ENCODE results near the gene PCDHGC3.

- no peak for TF ChIP-seq CTCF (IDR thresholded peaks at IDR 0.05; ENCODE audit: insufficient read depth, low read length)
- TF ChIP-seq, protein P1, sequence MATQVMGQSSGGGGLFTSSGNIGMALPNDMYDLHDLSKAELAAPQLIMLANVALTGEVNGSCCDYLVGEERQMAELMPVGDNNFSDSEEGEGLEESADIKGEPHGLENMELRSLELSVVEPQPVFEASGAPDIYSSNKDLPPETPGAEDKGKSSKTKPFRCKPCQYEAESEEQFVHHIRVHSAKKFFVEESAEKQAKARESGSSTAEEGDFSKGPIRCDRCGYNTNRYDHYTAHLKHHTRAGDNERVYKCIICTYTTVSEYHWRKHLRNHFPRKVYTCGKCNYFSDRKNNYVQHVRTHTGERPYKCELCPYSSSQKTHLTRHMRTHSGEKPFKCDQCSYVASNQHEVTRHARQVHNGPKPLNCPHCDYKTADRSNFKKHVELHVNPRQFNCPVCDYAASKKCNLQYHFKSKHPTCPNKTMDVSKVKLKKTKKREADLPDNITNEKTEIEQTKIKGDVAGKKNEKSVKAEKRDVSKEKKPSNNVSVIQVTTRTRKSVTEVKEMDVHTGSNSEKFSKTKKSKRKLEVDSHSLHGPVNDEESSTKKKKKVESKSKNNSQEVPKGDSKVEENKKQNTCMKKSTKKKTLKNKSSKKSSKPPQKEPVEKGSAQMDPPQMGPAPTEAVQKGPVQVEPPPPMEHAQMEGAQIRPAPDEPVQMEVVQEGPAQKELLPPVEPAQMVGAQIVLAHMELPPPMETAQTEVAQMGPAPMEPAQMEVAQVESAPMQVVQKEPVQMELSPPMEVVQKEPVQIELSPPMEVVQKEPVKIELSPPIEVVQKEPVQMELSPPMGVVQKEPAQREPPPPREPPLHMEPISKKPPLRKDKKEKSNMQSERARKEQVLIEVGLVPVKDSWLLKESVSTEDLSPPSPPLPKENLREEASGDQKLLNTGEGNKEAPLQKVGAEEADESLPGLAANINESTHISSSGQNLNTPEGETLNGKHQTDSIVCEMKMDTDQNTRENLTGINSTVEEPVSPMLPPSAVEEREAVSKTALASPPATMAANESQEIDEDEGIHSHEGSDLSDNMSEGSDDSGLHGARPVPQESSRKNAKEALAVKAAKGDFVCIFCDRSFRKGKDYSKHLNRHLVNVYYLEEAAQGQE (IDR thresholded peaks at IDR 0.05; ENCODE audit: insufficient replicate concordance, low read depth), result no peak
- no peak for TF ChIP-seq POLR2AphosphoS5 (IDR thresholded peaks at IDR 0.05; ENCODE audit: low read depth)
- no peak for TF ChIP-seq GABPA (IDR thresholded peaks at IDR 0.05; ENCODE audit: low read depth)
- TF ChIP-seq SPI1 (IDR thresholded peaks at IDR 0.05; ENCODE audit: borderline replicate concordance, low read depth), result no peak
Observed at GRCh38 chr5:141525653-141526052, 49.9 kb downstream of the PCDHGC3 start.

Data from HL-60 (cell line).